Epidermal melanocyte (primary cell): ENCODE measurements around the gene GPR137B.

Experiments
- DNase-seq: peaks from one replicate; pipeline ENCODE4 v3.0.0; 2011; ENCODE audit warnings: low spot score; ENCODE audit not compliant: insufficient read length

Gene GPR137B

GRCh38 chr1:236193184-236193583 lies 50.8 kb downstream of the GPR137B start:
- DNase-seq: no peak

- no peak for DNase-seq
Observed at GRCh38 chr1:236200925-236201324, 58.6 kb downstream of the GPR137B start.

GRCh38 chr1:236201786-236202185 lies 59.4 kb downstream of the GPR137B start:
- DNase-seq: no peak

- no peak for DNase-seq
Observed at GRCh38 chr1:236204039-236204438, 61.7 kb downstream of the GPR137B start.

- DNase-seq: no peak
Observed at GRCh38 chr1:236204656-236205055, 62.3 kb downstream of the GPR137B start.

- DNase-seq: no peak
Observed at GRCh38 chr1:236206548-236206947, 64.2 kb downstream of the GPR137B start.

- no peak for DNase-seq
Observed at GRCh38 chr1:236207121-236207520, 64.8 kb downstream of the GPR137B start.

- DNase-seq: no peak
Observed at GRCh38 chr1:236207569-236207968, 65.2 kb downstream of the GPR137B start.

GRCh38 chr1:236209185-236209584 lies 66.8 kb downstream of the GPR137B start:
- DNase-seq: no peak

GRCh38 chr1:236209713-236210112 lies 67.4 kb downstream of the GPR137B start:
- no peak for DNase-seq

- DNase-seq: no peak
Observed at GRCh38 chr1:236211815-236212214, 69.5 kb downstream of the GPR137B start.

GRCh38 chr1:236213534-236213933 lies 71.2 kb downstream of the GPR137B start:
- DNase-seq: no peak

GRCh38 chr1:236214761-236215160 lies 72.4 kb downstream of the GPR137B start:
- no peak for DNase-seq

GRCh38 chr1:236220473-236220872 lies 78.1 kb downstream of the GPR137B start:
- DNase-seq: no peak

- no peak for DNase-seq
Observed at GRCh38 chr1:236222632-236223031, 80.3 kb downstream of the GPR137B start.

- no peak for DNase-seq
Observed at GRCh38 chr1:236228411-236228810, 86.1 kb downstream of the GPR137B start.

GRCh38 chr1:236235116-236235515 lies 92.8 kb downstream of the GPR137B start:
- DNase-seq: no peak

- DNase-seq: no peak
Observed at GRCh38 chr1:236239092-236239585, 96.8 kb downstream of the GPR137B start.

GRCh38 chr1:236240675-236241074 lies 98.3 kb downstream of the GPR137B start:
- no peak for DNase-seq

- DNase-seq: no peak
Observed at GRCh38 chr1:236242568-236242967, 100.2 kb downstream of the GPR137B start.

GRCh38 chr1:236247286-236247685 lies 104.9 kb downstream of the GPR137B start:
- DNase-seq: no peak

GRCh38 chr1:236251587-236251986 lies 109.2 kb downstream of the GPR137B start:
- DNase-seq: no peak

- no peak for DNase-seq
Observed at GRCh38 chr1:236253119-236253518, 110.8 kb downstream of the GPR137B start.
